ENCODE measurements around the gene SSC5D. TPM values are rescaled to one million over a fixed set of nuclear protein-coding genes. Genes with fewer than 3 reads are reported as not detected.

SSC5D gene
- total and polyA plus RNA-seq, 2 donors (not counting 1 experiment from before 2014, with no cell fraction given): 3.0 to 19.7 TPM

DNA sequence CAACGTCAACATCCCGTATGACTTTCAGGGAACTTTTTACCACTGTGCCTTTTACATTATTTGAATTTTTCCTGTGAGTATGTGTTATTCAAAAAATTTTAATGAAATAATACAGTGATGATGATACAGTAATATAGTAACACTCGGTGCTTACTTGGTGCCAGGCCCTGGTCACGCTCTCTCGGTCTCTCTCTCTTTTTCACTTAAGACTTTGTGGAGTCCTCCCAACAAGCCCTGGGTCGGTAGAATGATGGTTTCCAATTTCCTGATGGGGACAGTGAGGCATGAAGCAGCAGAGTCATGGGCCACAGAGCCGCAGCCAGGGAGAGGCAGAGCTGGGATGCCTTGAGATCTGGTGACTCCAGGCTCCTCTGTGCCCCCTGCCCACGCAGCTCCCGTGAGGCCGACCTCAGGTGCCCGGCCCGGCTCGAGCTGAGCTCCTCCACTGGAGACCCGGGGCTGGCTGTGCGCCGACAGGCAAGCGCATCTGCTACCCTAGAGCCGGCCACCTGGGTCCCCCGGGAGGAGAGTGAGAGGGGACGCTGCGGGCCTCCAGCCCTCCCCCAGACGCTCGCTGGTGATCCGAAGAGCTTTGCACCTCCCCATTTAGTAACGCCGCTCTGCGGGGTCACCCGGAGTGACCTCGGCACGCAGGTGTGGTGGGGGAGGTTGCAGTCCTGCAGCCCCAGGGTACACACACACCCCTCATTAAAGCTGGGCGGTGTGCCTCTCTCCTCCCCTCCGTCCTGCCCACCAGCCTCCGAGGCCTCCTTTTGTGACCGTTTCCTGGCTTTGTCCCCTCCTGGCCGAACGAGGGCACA, 61.5 kb downstream of the SSC5D start:
- Histone ChIP-seq H3K79me2 (ENCODE audit: control insufficient read depth, insufficient read depth, low read length) (no peaks in the 10 kb centered on the region), H2AFZ (ENCODE audit: low read length) (peak overlapping the region; percentile 95), H3K27ac (ENCODE audit: insufficient read depth, low read length) (peak overlapping the region; percentile 94), H3K27me3 (ENCODE audit: control insufficient read depth, insufficient read depth, low read length) (no peaks in the 10 kb centered on the region), H4K20me1 (ENCODE audit: control insufficient read depth, extremely low read depth, insufficient read depth, low read length) (no peaks in the 10 kb centered on the region), H3K9me3 (ENCODE audit: control insufficient read depth, insufficient read depth, low read depth, low read length) (no peaks in the 10 kb centered on the region), H3K4me1 (ENCODE audit: control insufficient read depth, extremely low read depth, insufficient read depth, low read length) (peaks cover 39% of the 10 kb centered on the region), H3K9ac (ENCODE audit: insufficient read depth, low read length) (peak overlapping the region; percentile 66), H3K4me3 (replicated peaks in 1 of 4; ENCODE audit: control extremely low read depth in 1 of 4, insufficient read depth in 1 of 4, low read depth in 3 of 4, low read length in 4 of 4) (peak overlapping the region in 2 of 4 experiments; percentile 17 to 21), H3K36me3 (ENCODE audit: control insufficient read depth, insufficient read depth, low read length) (no peaks in the 10 kb centered on the region), H3K4me2 (ENCODE audit: extremely low read depth, insufficient read depth, low read length) (peak overlapping the region; percentile 92)
- peak; percentile 90 to 92 for DNase-seq (ENCODE audit: low read depth in 2 of 2)
- TF ChIP-seq, protein P1, sequence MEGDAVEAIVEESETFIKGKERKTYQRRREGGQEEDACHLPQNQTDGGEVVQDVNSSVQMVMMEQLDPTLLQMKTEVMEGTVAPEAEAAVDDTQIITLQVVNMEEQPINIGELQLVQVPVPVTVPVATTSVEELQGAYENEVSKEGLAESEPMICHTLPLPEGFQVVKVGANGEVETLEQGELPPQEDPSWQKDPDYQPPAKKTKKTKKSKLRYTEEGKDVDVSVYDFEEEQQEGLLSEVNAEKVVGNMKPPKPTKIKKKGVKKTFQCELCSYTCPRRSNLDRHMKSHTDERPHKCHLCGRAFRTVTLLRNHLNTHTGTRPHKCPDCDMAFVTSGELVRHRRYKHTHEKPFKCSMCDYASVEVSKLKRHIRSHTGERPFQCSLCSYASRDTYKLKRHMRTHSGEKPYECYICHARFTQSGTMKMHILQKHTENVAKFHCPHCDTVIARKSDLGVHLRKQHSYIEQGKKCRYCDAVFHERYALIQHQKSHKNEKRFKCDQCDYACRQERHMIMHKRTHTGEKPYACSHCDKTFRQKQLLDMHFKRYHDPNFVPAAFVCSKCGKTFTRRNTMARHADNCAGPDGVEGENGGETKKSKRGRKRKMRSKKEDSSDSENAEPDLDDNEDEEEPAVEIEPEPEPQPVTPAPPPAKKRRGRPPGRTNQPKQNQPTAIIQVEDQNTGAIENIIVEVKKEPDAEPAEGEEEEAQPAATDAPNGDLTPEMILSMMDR (conservative IDR thresholded peaks at IDR 0.05 in 1 of 2, IDR thresholded peaks at IDR 0.05 in 1 of 2; ENCODE audit: low read depth in 1 of 2, low read length in 2 of 2): no peak
- no peak for TF ChIP-seq EZH2 (IDR thresholded peaks at IDR 0.05; ENCODE audit: low read length, missing control alignments)

DNA sequence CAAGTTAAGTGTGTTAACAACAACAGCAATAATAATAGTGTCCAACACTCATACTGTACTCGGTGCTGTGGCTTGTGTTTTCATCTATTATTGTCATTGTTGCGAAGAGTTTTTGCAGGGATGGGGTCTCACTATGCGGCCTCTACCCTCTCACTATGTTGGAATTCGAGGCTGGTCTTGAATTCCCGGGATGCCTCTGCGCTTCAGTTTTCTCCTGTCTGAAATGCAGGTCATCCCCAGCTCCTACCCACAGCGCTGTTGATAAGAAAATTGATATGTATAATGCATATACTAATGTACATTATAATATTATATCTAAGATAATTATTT, 62.0 kb downstream of the SSC5D start:
- H4K20me1 ChIP-seq (ENCODE audit: control insufficient read depth, extremely low read depth, insufficient read depth, low read length): no peaks in the 10 kb centered on the region
- no peaks in the 10 kb centered on the region for H3K36me3 ChIP-seq (ENCODE audit: control insufficient read depth, insufficient read depth, low read length)
- H3K4me2 ChIP-seq (ENCODE audit: extremely low read depth, insufficient read depth, low read length): peak overlapping the region; percentile 92
- no peak overlapping the region for H3K4me3 ChIP-seq (replicated peaks in 1 of 4; ENCODE audit: control extremely low read depth in 1 of 4, insufficient read depth in 1 of 4, low read depth in 3 of 4, low read length in 4 of 4)
- TF ChIP-seq, protein P1 (conservative IDR thresholded peaks at IDR 0.05 in 1 of 2, IDR thresholded peaks at IDR 0.05 in 1 of 2; ENCODE audit: low read depth in 1 of 2, low read length in 2 of 2): no peak
- TF ChIP-seq EZH2 (IDR thresholded peaks at IDR 0.05; ENCODE audit: low read length, missing control alignments): no peak
- H3K79me2 ChIP-seq (ENCODE audit: control insufficient read depth, insufficient read depth, low read length): no peaks in the 10 kb centered on the region
- H3K4me1 ChIP-seq (ENCODE audit: control insufficient read depth, extremely low read depth, insufficient read depth, low read length): peaks cover 37% of the 10 kb centered on the region
- peak overlapping the region; percentile 94 for H3K27ac ChIP-seq (ENCODE audit: insufficient read depth, low read length)
- no peaks in the 10 kb centered on the region for H3K27me3 ChIP-seq (ENCODE audit: control insufficient read depth, insufficient read depth, low read length)
- DNase-seq (ENCODE audit: low read depth in 2 of 2): peak in 1 of 2 donors; percentile 65
- H3K9me3 ChIP-seq (ENCODE audit: control insufficient read depth, insufficient read depth, low read depth, low read length): no peaks in the 10 kb centered on the region
- peak overlapping the region; percentile 83 for H2AFZ ChIP-seq (ENCODE audit: low read length)
- H3K9ac ChIP-seq (ENCODE audit: insufficient read depth, low read length): no peak overlapping the region

DNA sequence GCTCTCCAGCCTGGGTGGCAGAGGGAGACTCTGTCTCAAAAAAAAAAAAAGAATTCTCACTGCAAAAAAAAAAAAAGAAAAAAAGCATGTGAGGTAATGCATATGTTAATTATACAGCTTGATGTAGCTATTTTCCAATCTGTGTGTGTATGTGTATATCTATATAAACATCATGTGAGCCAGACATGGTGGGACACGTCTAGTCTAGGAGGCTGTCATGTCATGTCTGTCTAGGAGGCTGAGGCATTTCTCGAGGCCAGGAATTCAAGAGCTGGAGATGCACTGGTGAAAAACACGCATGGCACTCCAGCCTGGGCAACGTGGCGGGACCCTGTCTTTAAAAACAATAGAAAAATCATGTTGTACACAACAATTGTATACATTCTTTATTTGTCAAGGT, 64.0 kb downstream of the SSC5D start:
- Histone ChIP-seq H3K27me3 (ENCODE audit: control insufficient read depth, insufficient read depth, low read length) (no peaks in the 10 kb centered on the region), H3K36me3 (ENCODE audit: control insufficient read depth, insufficient read depth, low read length) (no peaks in the 10 kb centered on the region), H4K20me1 (ENCODE audit: control insufficient read depth, extremely low read depth, insufficient read depth, low read length) (no peaks in the 10 kb centered on the region), H2AFZ (ENCODE audit: low read length) (no peak overlapping the region), H3K9me3 (ENCODE audit: control insufficient read depth, insufficient read depth, low read depth, low read length) (no peaks in the 10 kb centered on the region), H3K4me3 (replicated peaks in 1 of 4; ENCODE audit: control extremely low read depth in 1 of 4, insufficient read depth in 1 of 4, low read depth in 3 of 4, low read length in 4 of 4) (no peak overlapping the region), H3K4me2 (ENCODE audit: extremely low read depth, insufficient read depth, low read length) (peak overlapping the region; percentile 51), H3K4me1 (ENCODE audit: control insufficient read depth, extremely low read depth, insufficient read depth, low read length) (peaks cover 22% of the 10 kb centered on the region), H3K9ac (ENCODE audit: insufficient read depth, low read length) (no peak overlapping the region), H3K27ac (ENCODE audit: insufficient read depth, low read length) (no peak overlapping the region), H3K79me2 (ENCODE audit: control insufficient read depth, insufficient read depth, low read length) (no peaks in the 10 kb centered on the region)
- no peak for TF ChIP-seq EZH2 (IDR thresholded peaks at IDR 0.05; ENCODE audit: low read length, missing control alignments)
- TF ChIP-seq, protein P1 (conservative IDR thresholded peaks at IDR 0.05 in 1 of 2, IDR thresholded peaks at IDR 0.05 in 1 of 2; ENCODE audit: low read depth in 1 of 2, low read length in 2 of 2): no peak
- no peak for DNase-seq (ENCODE audit: low read depth in 2 of 2)

Data from fibroblast of lung (primary cell).